Stomach (tissue), 9 donors: ENCODE measurements around the gene USP46. TPM values are rescaled to one million over a fixed set of nuclear protein-coding genes. Genes with fewer than 3 reads are reported as not detected.

ENCODE experiments used
- DNase-seq, 2 donors: peaks; one replicate each; pipeline versions ENCODE4 v3.0.0 to v3.0.0-alpha.2; 2013 to 2019
- H3K27ac ChIP-seq, 5 donors: fragments of 200-600 bp in 4 of 5; sonication (generic) in 4 of 5; one replicate each; pipeline ENCODE4 v1.5.1; 2013 to 2019; ENCODE audit warnings: mild to moderate bottlenecking in 1 of 5, moderate library complexity in 1 of 5
- H3K27me3 ChIP-seq, 3 donors: fragments of 200-600 bp; sonication (generic); one replicate each; pipeline ENCODE4 v1.5.1; 2017 to 2019; ENCODE audit warnings: mixed run types in 1 of 3
- H3K36me3 ChIP-seq, 4 donors: fragments of 200-600 bp; sonication (generic); 1 replicate in 3 of 4; 2 replicates in 1 of 4; pipeline ENCODE4 v1.5.1; 2016 to 2019
- H3K4me1 ChIP-seq, 4 donors: fragments of 200-600 bp; sonication (generic); one replicate each; pipeline ENCODE4 v1.5.1; 2016 to 2019
- H3K4me3 ChIP-seq, 4 donors: fragments of 200-600 bp; sonication (generic) in 3 of 4; one replicate each; pipeline ENCODE4 v1.5.1; 2016 to 2019; ENCODE audit warnings: mild to moderate bottlenecking in 1 of 4
- H3K9me3 ChIP-seq, 4 donors: fragments of 200-600 bp; sonication (generic); one replicate each; pipeline ENCODE4 v1.5.1; 2016 to 2019
- EP300 ChIP-seq: sonication (generic); formaldehyde crosslinking; IDR thresholded peaks from one replicate; pipeline ENCODE4 v1.6.1; 2017; ENCODE audit warnings: antibody characterized with exemption
- POLR2A ChIP-seq, 4 donors: fragments of 450-650 bp; IDR thresholded peaks; one replicate each; pipeline ENCODE4 v1.6.1; 2016; ENCODE audit warnings: antibody characterized with exemption in 4 of 4, control low read depth in 2 of 4, mild to moderate bottlenecking in 1 of 4, moderate library complexity in 1 of 4
- POLR2AphosphoS5 ChIP-seq, 3 donors: sonication (generic); formaldehyde crosslinking; IDR thresholded peaks; one replicate each; pipeline ENCODE4 v1.6.1; 2016; ENCODE audit warnings: antibody characterized with exemption in 3 of 3
- WGBS, 5 donors: extraction: QIAGEN DNeasy Blood & Tissue Kit in 3 of 5; methylation state at CpG; one replicate each; pipeline versions ENCODE4 v1.1.5 to v1.1.7; 2013 to 2018; 5-methylcytosine and 5-hydroxymethylcytosine counted together
- intact Hi-C: fragments of 100-400 bp; cut with DNase I; formaldehyde crosslinking; loops from one replicate; pipeline ENCODE4 v1.15.1; 2023; ENCODE audit warnings: low total_unique reads
- polyA plus RNA-seq, 3 donors: library from polyadenylated mRNA; stranded (reverse); fragments of 200-250 nt; gene quantifications; one replicate each; pipeline ENCODE4 v1.2.3, GENCODE V29; 2013
- total RNA-seq, 5 donors: library from RNA; depleted of rRNA; stranded (reverse); fragments of >200 nt; gene quantifications; one replicate each; pipeline versions ENCODE4 v1.1.0 to v1.2.3, GENCODE V29; 2014 to 2016
- TF ChIP-seq, protein P1 (sequence below), 7 experiments: fragments of 450-650 bp in 4 of 7; fragments of 200-600 bp in 3 of 7; sonication (generic) in 3 of 7; IDR thresholded peaks; one replicate each; pipeline ENCODE4 v1.5.1; 2016 to 2019; ENCODE audit warnings: antibody characterized with exemption in 7 of 7, control low read depth in 2 of 7, mild to moderate bottlenecking in 1 of 7
- donor health status: healthy with polysubstance abuse.
- donor health status: Bipolar disorder and iron deficiency.
- donor health status: healthy.

The USP46 gene
- total and polyA plus RNA-seq, 8 donors = 2.7 to 36.5 (median 7.0) TPM

DNA sequence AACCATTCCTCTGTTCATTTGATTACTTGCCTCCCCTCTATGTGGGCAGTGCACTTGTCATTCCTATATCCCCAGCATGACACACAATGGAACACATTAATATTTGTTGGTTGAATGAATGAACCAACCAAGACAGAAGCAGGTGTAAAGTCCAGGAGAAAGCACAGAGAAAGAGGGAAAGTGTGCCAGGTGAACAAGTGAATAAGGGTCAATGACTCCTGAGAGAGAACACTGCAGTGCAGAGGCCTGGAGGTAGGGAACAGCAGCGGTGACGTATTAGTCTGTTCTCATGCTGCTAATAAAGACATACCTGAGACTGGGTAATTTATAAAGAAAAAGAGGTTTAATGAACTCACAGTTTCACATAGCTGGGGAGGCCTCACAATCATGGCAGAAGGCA is 53.1 kb downstream of the USP46 start:
- Histone ChIP-seq H3K9me3 (no peaks in the 10 kb centered on the region), H3K4me1 (peaks cover 0 to 3% (median 0%) of the 10 kb centered on the region in 4 donors), H3K27ac (no peak overlapping the region), H3K36me3 (peaks cover 0 to 68% (median 63%) of the 10 kb centered on the region in 4 donors), H3K27me3 (no peaks in the 10 kb centered on the region), H3K4me3 (no peak overlapping the region)
- 94 to 98% (median 97%) methylated on average over 2 of the region's 2 CpGs for WGBS, 5 donors
- TF ChIP-seq, protein P1, sequence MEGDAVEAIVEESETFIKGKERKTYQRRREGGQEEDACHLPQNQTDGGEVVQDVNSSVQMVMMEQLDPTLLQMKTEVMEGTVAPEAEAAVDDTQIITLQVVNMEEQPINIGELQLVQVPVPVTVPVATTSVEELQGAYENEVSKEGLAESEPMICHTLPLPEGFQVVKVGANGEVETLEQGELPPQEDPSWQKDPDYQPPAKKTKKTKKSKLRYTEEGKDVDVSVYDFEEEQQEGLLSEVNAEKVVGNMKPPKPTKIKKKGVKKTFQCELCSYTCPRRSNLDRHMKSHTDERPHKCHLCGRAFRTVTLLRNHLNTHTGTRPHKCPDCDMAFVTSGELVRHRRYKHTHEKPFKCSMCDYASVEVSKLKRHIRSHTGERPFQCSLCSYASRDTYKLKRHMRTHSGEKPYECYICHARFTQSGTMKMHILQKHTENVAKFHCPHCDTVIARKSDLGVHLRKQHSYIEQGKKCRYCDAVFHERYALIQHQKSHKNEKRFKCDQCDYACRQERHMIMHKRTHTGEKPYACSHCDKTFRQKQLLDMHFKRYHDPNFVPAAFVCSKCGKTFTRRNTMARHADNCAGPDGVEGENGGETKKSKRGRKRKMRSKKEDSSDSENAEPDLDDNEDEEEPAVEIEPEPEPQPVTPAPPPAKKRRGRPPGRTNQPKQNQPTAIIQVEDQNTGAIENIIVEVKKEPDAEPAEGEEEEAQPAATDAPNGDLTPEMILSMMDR (IDR thresholded peaks at IDR 0.05) = no peak
- TF ChIP-seq POLR2AphosphoS5 (IDR thresholded peaks at IDR 0.05) (no peak), EP300 (no peak), POLR2A (IDR thresholded peaks at IDR 0.05) (no peak)
- intact Hi-C loops = no loop called here
- no peak for DNase-seq

DNA sequence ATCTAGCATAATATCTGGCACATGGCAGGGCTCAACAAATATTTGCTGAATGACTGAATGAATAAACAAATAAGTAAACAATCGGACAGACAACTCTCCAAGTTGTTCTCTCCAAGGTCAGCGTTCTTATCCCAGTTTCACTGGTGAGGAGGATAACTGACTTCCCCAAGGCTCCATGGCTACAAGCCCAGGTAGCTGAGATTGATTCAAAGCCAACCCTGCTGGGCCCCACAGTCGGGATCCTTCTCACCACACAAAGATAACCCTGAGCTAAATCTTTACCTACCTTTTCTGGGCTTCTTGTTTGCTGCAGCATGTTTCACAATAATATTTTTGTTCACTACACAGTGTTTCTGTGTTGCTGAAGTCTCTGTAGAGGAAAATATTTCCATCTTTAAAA is 54.9 kb downstream of the USP46 start:
- H3K27ac ChIP-seq = no peak overlapping the region
- DNase-seq = peak in 1 of 2 donors; percentile 53
- TF ChIP-seq, protein P1 (IDR thresholded peaks at IDR 0.05) = no peak
- TF ChIP-seq POLR2AphosphoS5 (IDR thresholded peaks at IDR 0.05) (no peak), EP300 (no peak), POLR2A (IDR thresholded peaks at IDR 0.05) (no peak)
- H3K4me1 ChIP-seq = peaks cover 0 to 3% (median 0%) of the 10 kb centered on the region in 4 donors
- no peaks in the 10 kb centered on the region for H3K9me3 ChIP-seq
- intact Hi-C loops = no loop called here
- WGBS, 5 donors = 19 to 63% (median 33%) methylated on average over 3 of the region's 3 CpGs
- H3K27me3 ChIP-seq = no peaks in the 10 kb centered on the region
- peaks cover 0 to 74% (median 68%) of the 10 kb centered on the region in 4 donors for H3K36me3 ChIP-seq
- no peak overlapping the region for H3K4me3 ChIP-seq

DNA sequence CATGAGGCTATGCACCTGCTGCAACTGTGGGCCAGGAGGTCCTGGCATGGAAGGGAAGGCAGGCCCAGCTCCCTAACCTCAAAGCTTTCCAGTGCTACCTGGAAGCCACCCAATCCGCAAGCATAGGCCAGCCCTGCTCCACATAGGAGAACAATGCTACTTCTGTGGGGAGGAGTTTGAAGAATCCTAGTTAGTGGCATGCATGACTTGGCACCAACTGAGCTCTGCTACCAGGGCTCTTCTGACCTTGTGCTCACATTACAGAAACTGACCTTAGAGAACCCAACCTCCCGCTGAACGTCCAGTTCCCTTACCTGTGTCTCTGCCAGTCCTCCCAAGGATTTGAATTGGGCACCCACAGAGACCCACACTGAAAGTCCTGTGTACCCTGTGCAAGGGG is 58.8 kb downstream of the USP46 start:
- Histone ChIP-seq H3K4me3 (no peak overlapping the region), H3K4me1 (peaks cover 0 to 3% (median 0%) of the 10 kb centered on the region in 4 donors), H3K27me3 (no peaks in the 10 kb centered on the region), H3K9me3 (no peaks in the 10 kb centered on the region), H3K27ac (no peak overlapping the region), H3K36me3 (peaks cover under 1 to 79% (median 69%) of the 10 kb centered on the region in 4 donors)
- intact Hi-C loops = no loop called here
- peak in 1 of 2 donors; percentile 55 for DNase-seq
- 34 to 78% (median 56%) methylated on average over 3 of the region's 3 CpGs for whole genome bisulfite sequencing, 5 donors
- TF ChIP-seq, protein P1 (IDR thresholded peaks at IDR 0.05) = no peak
- peak in 1 of 3 donors; percentile 3 for TF ChIP-seq POLR2AphosphoS5 (IDR thresholded peaks at IDR 0.05)

DNA sequence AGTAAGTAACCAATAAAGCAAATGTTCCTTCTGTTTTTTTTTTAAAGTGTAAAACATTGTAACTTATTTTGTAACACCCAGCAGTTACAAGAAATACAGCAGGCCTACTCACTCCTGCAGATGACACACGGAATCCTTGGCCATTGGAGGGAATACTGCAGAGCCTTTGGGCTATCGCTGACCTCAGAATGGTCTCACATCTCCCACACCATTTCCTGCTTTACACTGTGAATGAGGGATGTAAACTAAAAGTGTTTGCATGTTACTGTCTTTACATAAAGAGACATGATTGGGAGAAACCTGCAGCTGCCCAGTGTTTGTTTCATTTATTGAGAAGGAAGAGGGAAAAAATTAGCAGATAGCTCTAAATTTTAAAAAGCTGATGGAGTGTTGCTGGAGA is 64.1 kb downstream of the USP46 start:
- 82 to 96% (median 89%) methylated on average over 2 of the region's 2 CpGs for WGBS, 5 donors
- Histone ChIP-seq H3K27me3 (no peaks in the 10 kb centered on the region), H3K27ac (no peak overlapping the region), H3K36me3 (peaks cover 3 to 62% (median 52%) of the 10 kb centered on the region in 4 donors), H3K9me3 (no peaks in the 10 kb centered on the region), H3K4me3 (no peak overlapping the region), H3K4me1 (no peaks in the 10 kb centered on the region)
- DNase-seq = no peak
- no peak for TF ChIP-seq POLR2AphosphoS5 (IDR thresholded peaks at IDR 0.05)
- no peak for TF ChIP-seq POLR2A (IDR thresholded peaks at IDR 0.05)
- no peak for TF ChIP-seq EP300
- TF ChIP-seq, protein P1 (IDR thresholded peaks at IDR 0.05) = no peak
- intact Hi-C loops = no loop called here
